DLD1 (cell line): Measurements from ENCODE around the gene RYR2.

ENCODE experiments used
- in situ Hi-C: cut with HindIII; loops from 2 replicates; pipeline ENCODE4 v1.10.0; 2017; ENCODE audit warnings: low sequenced_read_pairs

Gene RYR2

GRCh38 chr1:237619553-237619952 lies 577.6 kb downstream of the RYR2 start:
- in situ Hi-C loops = no loop called here

GRCh38 chr1:237634922-237635321 lies 592.9 kb downstream of the RYR2 start:
- in situ Hi-C loops = no loop called here

- in situ Hi-C loops = no loop called here
Measured at GRCh38 chr1:237638555-237638954, 596.6 kb downstream of the RYR2 start.

- in situ Hi-C loops = no loop called here
Measured at GRCh38 chr1:237640011-237640671, 598.2 kb downstream of the RYR2 start.

GRCh38 chr1:237640966-237641365 lies 599.0 kb downstream of the RYR2 start:
- in situ Hi-C loops = no loop called here

- in situ Hi-C loops = no loop called here
Measured at GRCh38 chr1:237650809-237651208, 608.8 kb downstream of the RYR2 start.

- in situ Hi-C loops = no loop called here
Measured at GRCh38 chr1:237655778-237656177, 613.8 kb downstream of the RYR2 start.

GRCh38 chr1:237664348-237664747 lies 622.4 kb downstream of the RYR2 start:
- in situ Hi-C loops = no loop called here

GRCh38 chr1:237670302-237670701 lies 628.3 kb downstream of the RYR2 start:
- in situ Hi-C loops = no loop called here

- in situ Hi-C loops = no loop called here
Measured at GRCh38 chr1:237671262-237671661, 629.3 kb downstream of the RYR2 start.

- in situ Hi-C loops = no loop called here
Measured at GRCh38 chr1:237671935-237672334, 630.0 kb downstream of the RYR2 start.

- in situ Hi-C loops = no loop called here
Measured at GRCh38 chr1:237672748-237673147, 630.8 kb downstream of the RYR2 start.

GRCh38 chr1:237673631-237674030 lies 631.6 kb downstream of the RYR2 start:
- in situ Hi-C loops = no loop called here

GRCh38 chr1:237677979-237678378 lies 636.0 kb downstream of the RYR2 start:
- in situ Hi-C loops = no loop called here

GRCh38 chr1:237679687-237680086 lies 637.7 kb downstream of the RYR2 start:
- in situ Hi-C loops = no loop called here

- in situ Hi-C loops = no loop called here
Measured at GRCh38 chr1:237681210-237681609, 639.2 kb downstream of the RYR2 start.

- in situ Hi-C loops = no loop called here
Measured at GRCh38 chr1:237684236-237684635, 642.3 kb downstream of the RYR2 start.

- in situ Hi-C loops = no loop called here
Measured at GRCh38 chr1:237685551-237685950, 643.6 kb downstream of the RYR2 start.

- in situ Hi-C loops = no loop called here
Measured at GRCh38 chr1:237687804-237688203, 645.8 kb downstream of the RYR2 start.

GRCh38 chr1:237690656-237691055 lies 648.7 kb downstream of the RYR2 start:
- in situ Hi-C loops = no loop called here

- in situ Hi-C loops = no loop called here
Measured at GRCh38 chr1:237692255-237692654, 650.3 kb downstream of the RYR2 start.

GRCh38 chr1:237695878-237696277 lies 653.9 kb downstream of the RYR2 start:
- in situ Hi-C loops = no loop called here

GRCh38 chr1:237700181-237700580 lies 658.2 kb downstream of the RYR2 start:
- in situ Hi-C loops = no loop called here
